LHCN-M2 (cell line): ENCODE data around the gene APOO. TPM values are rescaled to one million over a fixed set of nuclear protein-coding genes. Genes with fewer than 3 reads are reported as not detected.
"Not testable (repeated sequence)": the region's sequence is repeated elsewhere in the genome, so short reads cannot be mapped to it uniquely, and the experiment has no call there.

ENCODE experiments used
- DNase-seq: peaks from one replicate; pipeline ENCODE4 v3.0.0-alpha.2; 2012; ENCODE audit warnings: low read depth
- total RNA-seq: library from RNA; depleted of rRNA; stranded (reverse); fragments of >200 nt; gene quantifications from 2 replicates; pipeline ENCODE4 v1.2.3, GENCODE V29; 2014

Gene APOO
- total RNA-seq, 1 experiment from 2014 or later, result 14.6 TPM

GRCh38 chrX:23904096-23904495 lies 3.6 kb downstream of the APOO start:
- peak; percentile 42 for DNase-seq

GRCh38 chrX:23902419-23902818 lies 5.3 kb downstream of the APOO start:
- DNase-seq, result peak; percentile 58

- DNase-seq, result peak; percentile 76
These were observed 5.9 kb downstream of the APOO start for GRCh38 chrX:23901805-23902204.

GRCh38 chrX:23901060-23901459 lies 6.7 kb downstream of the APOO start:
- peak; percentile 69 for DNase-seq

- DNase-seq, result peak; percentile 49
These were observed 7.4 kb downstream of the APOO start for GRCh38 chrX:23900220-23900797.

GRCh38 chrX:23898412-23898959 lies 9.3 kb downstream of the APOO start:
- DNase-seq, result peak; percentile 62

- DNase-seq, result no peak
These were observed 10.8 kb downstream of the APOO start for GRCh38 chrX:23896981-23897380.

- DNase-seq, result not testable (repeated sequence)
These were observed 11.2 kb downstream of the APOO start for GRCh38 chrX:23896539-23896938.

GRCh38 chrX:23894993-23895392 lies 12.7 kb downstream of the APOO start:
- not testable (repeated sequence) for DNase-seq

- no peak for DNase-seq
These were observed 16.8 kb downstream of the APOO start for GRCh38 chrX:23890933-23891332.

GRCh38 chrX:23888887-23889501 lies 18.7 kb downstream of the APOO start:
- no peak for DNase-seq

- DNase-seq, result no peak
These were observed 19.8 kb downstream of the APOO start for GRCh38 chrX:23887918-23888317.

- DNase-seq, result no peak
These were observed 20.3 kb downstream of the APOO start for GRCh38 chrX:23887451-23887850.

GRCh38 chrX:23885803-23886202 lies 21.9 kb downstream of the APOO start:
- no peak for DNase-seq

GRCh38 chrX:23884427-23885024 lies 23.2 kb downstream of the APOO start:
- DNase-seq, result peak; percentile 76

GRCh38 chrX:23883737-23884354 lies 23.9 kb downstream of the APOO start:
- peak; percentile 83 for DNase-seq

- DNase-seq, result no peak
These were observed 28.2 kb downstream of the APOO start for GRCh38 chrX:23879380-23880090.

GRCh38 chrX:23871905-23872546 lies 35.7 kb downstream of the APOO start:
- no peak for DNase-seq

GRCh38 chrX:23870041-23870440 lies 37.7 kb downstream of the APOO start:
- DNase-seq, result no peak

- DNase-seq, result no peak
These were observed 42.9 kb downstream of the APOO start for GRCh38 chrX:23864742-23865326.

- DNase-seq, result not testable (repeated sequence)
These were observed 45.8 kb downstream of the APOO start for GRCh38 chrX:23861952-23862351.
